ENCODE results near the gene EVL. TPM values are rescaled to one million over a fixed set of nuclear protein-coding genes. Genes with fewer than 3 reads are reported as not detected.

EVL gene
- total RNA-seq, 1 experiment from 2014 or later: 82.9 TPM

DNA sequence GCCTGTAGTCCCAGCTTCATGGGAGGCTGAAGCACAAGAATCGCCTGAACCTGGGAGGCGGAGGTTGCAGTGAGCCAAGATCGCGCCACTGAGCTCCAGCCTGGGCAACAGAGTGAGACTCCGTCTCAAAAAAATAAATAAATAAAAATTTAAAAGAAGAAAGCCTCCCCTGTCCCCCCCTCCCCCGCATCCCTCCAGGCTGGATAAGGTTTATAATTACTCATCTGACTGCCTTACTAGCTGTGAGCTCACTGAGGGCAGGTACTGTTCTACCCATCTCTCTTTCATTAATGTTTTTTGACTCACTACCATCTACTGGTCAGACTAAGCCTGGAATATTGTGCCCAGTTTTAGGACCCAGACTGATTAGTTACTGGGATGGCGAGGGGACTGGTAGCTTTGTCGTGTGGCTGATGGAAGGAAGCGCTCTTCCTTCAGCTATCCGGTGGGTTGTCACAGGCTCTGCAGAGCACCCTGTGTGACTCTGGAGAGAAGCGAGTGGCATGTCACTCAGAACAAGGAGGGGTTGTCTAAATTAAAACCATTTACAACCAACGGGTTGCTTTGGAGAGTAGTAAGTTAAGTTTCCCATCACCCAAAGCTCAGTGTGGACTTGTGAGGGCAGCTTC, 16.9 kb downstream of the EVL start:
- ChIA-PET POLR2A (ENCODE audit: low non-redundant PET) (interaction anchor here (0.6 kb wide), 1 partner anchor 29 kb away, joined by 10 read pairs; no protein-coding TSS in a partner anchor), CTCF (no interaction called here)
- Histone ChIP-seq H3K4me3 (ENCODE audit: low read depth, low read length, poor library complexity, severe bottlenecking) (no peak overlapping the region), H3K27me3 (replicated peaks; ENCODE audit: insufficient read depth, low read depth, low read length, poor library complexity) (no peaks in the 10 kb centered on the region), H3K9me3 (ENCODE audit: low read depth, low read length, poor library complexity, severe bottlenecking) (no peaks in the 10 kb centered on the region), H3K27ac (ENCODE audit: low read depth, low read length, poor library complexity, severe bottlenecking) (no peak overlapping the region), H3K4me1 (ENCODE audit: insufficient read depth, low read length, poor library complexity, severe bottlenecking) (peaks cover 18% of the 10 kb centered on the region), H3K36me3 (ENCODE audit: insufficient read depth, low read length, poor library complexity, severe bottlenecking) (no peaks in the 10 kb centered on the region)
- intact Hi-C loops (cut with micrococcal nuclease; ENCODE audit: unreplicated experiment): no loop called here
- no TSS peak for BruUV-seq (replicated peaks)
- no peak for DNase-seq (ENCODE audit: low spot score)
- TF ChIP-seq, protein P1, sequence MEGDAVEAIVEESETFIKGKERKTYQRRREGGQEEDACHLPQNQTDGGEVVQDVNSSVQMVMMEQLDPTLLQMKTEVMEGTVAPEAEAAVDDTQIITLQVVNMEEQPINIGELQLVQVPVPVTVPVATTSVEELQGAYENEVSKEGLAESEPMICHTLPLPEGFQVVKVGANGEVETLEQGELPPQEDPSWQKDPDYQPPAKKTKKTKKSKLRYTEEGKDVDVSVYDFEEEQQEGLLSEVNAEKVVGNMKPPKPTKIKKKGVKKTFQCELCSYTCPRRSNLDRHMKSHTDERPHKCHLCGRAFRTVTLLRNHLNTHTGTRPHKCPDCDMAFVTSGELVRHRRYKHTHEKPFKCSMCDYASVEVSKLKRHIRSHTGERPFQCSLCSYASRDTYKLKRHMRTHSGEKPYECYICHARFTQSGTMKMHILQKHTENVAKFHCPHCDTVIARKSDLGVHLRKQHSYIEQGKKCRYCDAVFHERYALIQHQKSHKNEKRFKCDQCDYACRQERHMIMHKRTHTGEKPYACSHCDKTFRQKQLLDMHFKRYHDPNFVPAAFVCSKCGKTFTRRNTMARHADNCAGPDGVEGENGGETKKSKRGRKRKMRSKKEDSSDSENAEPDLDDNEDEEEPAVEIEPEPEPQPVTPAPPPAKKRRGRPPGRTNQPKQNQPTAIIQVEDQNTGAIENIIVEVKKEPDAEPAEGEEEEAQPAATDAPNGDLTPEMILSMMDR (conservative IDR thresholded peaks at IDR 0.05; ENCODE audit: low read depth, low read length): no peak
- TF ChIP-seq EZH2 (IDR thresholded peaks at IDR 0.05; ENCODE audit: borderline replicate concordance, low read depth, low read length, poor library complexity, severe bottlenecking): no peak

DNA sequence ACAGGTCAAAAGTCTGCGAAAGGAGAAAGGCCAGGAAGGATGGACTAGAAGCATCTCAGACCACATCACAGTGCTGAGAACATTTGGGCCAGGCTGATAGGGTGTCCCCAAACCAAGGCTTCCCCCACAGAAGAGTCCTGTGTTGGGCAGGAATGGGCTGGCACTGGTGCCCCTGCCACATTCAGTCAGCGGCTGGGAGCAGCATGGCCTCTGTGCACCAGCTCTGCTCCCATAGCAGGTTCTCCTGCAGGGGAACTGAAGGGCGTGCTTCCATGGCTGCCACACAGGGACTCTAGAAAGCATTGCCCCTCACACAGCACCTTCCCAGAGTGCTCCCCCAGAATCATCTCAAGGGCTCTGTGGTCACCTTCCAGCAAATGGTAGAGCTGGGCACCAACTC, 17.5 kb downstream of the EVL start:
- no peak for DNase-seq (ENCODE audit: low spot score)
- ChIA-PET POLR2A (ENCODE audit: low non-redundant PET) (no interaction called here), CTCF (no interaction called here)
- TF ChIP-seq, protein P1 (conservative IDR thresholded peaks at IDR 0.05; ENCODE audit: low read depth, low read length): no peak
- TF ChIP-seq EZH2 (IDR thresholded peaks at IDR 0.05; ENCODE audit: borderline replicate concordance, low read depth, low read length, poor library complexity, severe bottlenecking): no peak
- Histone ChIP-seq H3K4me3 (ENCODE audit: low read depth, low read length, poor library complexity, severe bottlenecking) (no peak overlapping the region), H3K27me3 (replicated peaks; ENCODE audit: insufficient read depth, low read depth, low read length, poor library complexity) (no peaks in the 10 kb centered on the region), H3K27ac (ENCODE audit: low read depth, low read length, poor library complexity, severe bottlenecking) (no peak overlapping the region), H3K4me1 (ENCODE audit: insufficient read depth, low read length, poor library complexity, severe bottlenecking) (peaks cover 18% of the 10 kb centered on the region), H3K9me3 (ENCODE audit: low read depth, low read length, poor library complexity, severe bottlenecking) (no peaks in the 10 kb centered on the region), H3K36me3 (ENCODE audit: insufficient read depth, low read length, poor library complexity, severe bottlenecking) (no peaks in the 10 kb centered on the region)
- intact Hi-C loops (cut with micrococcal nuclease; ENCODE audit: unreplicated experiment): no loop called here
- no TSS peak for BruUV-seq (replicated peaks)

DNA sequence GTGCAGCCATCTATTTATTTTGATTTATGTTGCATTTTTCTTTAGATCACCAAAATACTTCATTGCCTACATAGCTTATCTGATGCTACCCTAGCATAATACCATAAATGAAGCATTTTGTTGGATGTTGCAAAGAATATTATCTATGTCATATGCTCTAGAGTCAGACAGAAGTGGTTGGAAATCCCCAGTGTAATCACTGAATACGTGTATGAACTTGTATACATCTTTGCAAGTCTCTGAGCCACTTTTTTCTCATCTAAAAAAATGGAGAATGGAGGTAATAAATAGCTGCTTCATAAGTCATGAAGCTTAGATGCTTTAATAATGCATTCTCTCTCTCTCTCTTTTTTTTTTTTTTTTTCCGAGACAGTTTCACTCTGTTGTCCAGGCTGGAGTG, 18.5 kb downstream of the EVL start:
- Histone ChIP-seq H3K4me1 (ENCODE audit: insufficient read depth, low read length, poor library complexity, severe bottlenecking) (peaks cover 11% of the 10 kb centered on the region), H3K4me3 (ENCODE audit: low read depth, low read length, poor library complexity, severe bottlenecking) (no peak overlapping the region), H3K9me3 (ENCODE audit: low read depth, low read length, poor library complexity, severe bottlenecking) (no peaks in the 10 kb centered on the region), H3K36me3 (ENCODE audit: insufficient read depth, low read length, poor library complexity, severe bottlenecking) (no peaks in the 10 kb centered on the region), H3K27me3 (replicated peaks; ENCODE audit: insufficient read depth, low read depth, low read length, poor library complexity) (no peaks in the 10 kb centered on the region), H3K27ac (ENCODE audit: low read depth, low read length, poor library complexity, severe bottlenecking) (no peak overlapping the region)
- intact Hi-C loops (cut with micrococcal nuclease; ENCODE audit: unreplicated experiment): no loop called here
- BruUV-seq (replicated peaks): no TSS peak
- ChIA-PET CTCF (no interaction called here), POLR2A (ENCODE audit: low non-redundant PET) (no interaction called here)
- TF ChIP-seq, protein P1 (conservative IDR thresholded peaks at IDR 0.05; ENCODE audit: low read depth, low read length): no peak
- TF ChIP-seq EZH2 (IDR thresholded peaks at IDR 0.05; ENCODE audit: borderline replicate concordance, low read depth, low read length, poor library complexity, severe bottlenecking): no peak
- no peak for DNase-seq (ENCODE audit: low spot score)
